GM13977 (cell line): ENCODE measurements around the gene USP49.

Source experiments
- DNase-seq: peaks from one replicate; pipeline ENCODE4 v3.0.0; 2012; ENCODE audit warnings: low spot score
- CTCF ChIP-seq: IDR thresholded peaks from 2 replicates; pipeline ENCODE4 v1.5.1; 2012; ENCODE audit warnings: mild to moderate bottlenecking, control low read depth; ENCODE audit not compliant: insufficient read depth; ENCODE audit errors: extremely low read depth, missing control alignments
- in situ Hi-C: fragments of 300-500 bp; cut with MboI; formaldehyde crosslinking; loops from one replicate; pipeline ENCODE4 v1.12.0; 2022; ENCODE audit warnings: low sequenced_read_pairs, low pct_unique_long_range_greater_than_20kb, mixed read lengths, inconsistent platforms; ENCODE audit not compliant: unreplicated experiment

The USP49 gene

DNA sequence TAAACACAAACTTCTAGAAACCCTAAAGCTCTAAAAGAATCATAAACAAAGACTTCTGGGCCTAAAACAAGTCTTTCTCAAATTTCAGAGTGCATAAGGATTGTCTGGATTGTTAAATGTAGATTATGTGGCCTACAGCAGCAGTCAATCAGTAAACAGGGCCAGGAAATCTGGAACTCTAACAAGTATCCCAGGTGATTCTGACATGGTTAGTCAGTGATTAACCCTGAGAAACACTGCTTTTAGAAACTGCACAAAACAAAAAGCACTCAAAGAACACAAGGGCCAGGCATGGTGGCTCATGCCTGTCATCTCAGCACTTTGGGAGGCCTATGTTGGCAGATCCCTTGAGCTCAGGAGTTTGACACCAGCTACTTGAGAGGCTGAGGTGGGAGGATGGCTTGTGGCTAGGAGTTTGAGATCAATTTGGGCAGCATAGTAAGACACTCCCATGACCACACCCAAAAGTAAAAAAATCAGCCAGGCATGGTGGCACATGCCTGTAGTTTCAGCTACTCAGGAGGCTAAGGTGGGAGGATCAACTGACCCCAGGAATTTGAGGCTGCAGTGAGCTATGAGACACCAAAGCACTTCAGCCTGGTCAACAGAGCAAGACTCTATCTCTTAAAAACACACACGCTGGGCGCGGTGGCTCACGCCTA, 19.8 kb upstream of the USP49 start:
- no peak for DNase-seq
- in situ Hi-C loops: no loop called here
- no peak for TF ChIP-seq CTCF

- TF ChIP-seq CTCF: no peak
- in situ Hi-C loops: no loop called here
- DNase-seq: no peak
Observed at GRCh38 chr6:41914343-41914742, 19.2 kb upstream of the USP49 start.

- in situ Hi-C loops: no loop called here
- no peak for DNase-seq
- TF ChIP-seq CTCF: no peak
Observed at GRCh38 chr6:41909727-41910126, 14.6 kb upstream of the USP49 start.

DNA sequence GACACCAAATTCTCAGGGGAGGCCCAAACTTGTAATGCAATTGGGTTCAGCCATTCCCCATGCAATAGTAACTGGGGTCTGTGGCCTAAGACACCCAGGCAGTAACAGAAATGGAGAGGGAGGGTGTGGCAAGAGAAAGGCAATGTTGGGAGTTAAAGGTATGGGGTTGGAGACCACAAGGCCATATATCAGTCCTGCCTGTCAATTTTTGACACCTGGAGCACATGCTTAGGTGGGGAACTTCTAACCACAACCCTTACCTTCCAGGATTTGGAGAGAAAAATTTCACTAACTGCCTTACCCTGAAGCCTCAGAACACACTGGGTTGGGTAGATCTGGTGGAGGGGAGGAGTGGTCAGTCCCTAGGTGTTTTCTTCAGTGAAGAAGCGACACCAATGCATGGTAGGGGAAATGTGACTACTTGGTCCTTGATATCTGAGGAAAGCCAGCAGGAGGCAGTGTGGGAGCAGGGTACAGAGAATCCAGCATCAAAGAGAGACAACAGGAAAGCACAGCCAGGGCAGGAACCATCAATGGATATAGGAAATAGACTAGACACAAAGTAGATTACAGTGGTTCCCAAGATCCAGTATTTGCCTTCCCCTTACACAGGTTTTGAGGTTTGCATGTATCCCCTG, 6.8 kb upstream of the USP49 start:
- peak; percentile 61 for TF ChIP-seq CTCF
- in situ Hi-C loops: no loop called here
- DNase-seq: no peak

GRCh38 chr6:41900861-41901260, 5.7 kb upstream of the USP49 start:
- DNase-seq: no peak
- in situ Hi-C loops: no loop called here
- no peak for TF ChIP-seq CTCF

DNA sequence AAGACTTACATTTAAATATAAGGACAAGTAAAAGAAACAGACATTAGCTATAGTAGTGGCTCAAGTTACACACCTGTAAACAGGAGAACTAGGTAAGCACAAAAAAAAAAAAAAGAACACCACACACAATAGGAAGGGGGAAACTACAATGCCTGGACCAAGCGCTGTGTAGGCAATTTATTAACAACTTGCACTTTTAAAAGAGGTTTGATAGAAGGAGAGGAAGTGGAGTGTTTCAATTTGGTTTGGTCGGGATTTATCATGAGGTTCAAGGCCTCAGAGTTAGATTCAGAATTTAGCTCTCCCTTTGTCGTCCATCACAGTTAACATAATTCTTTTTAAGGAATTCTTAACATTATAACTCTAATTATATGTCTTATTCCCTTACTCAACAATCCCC, 1.1 kb upstream of the USP49 start:
- DNase-seq: no peak
- no peak for TF ChIP-seq CTCF
- in situ Hi-C loops: no loop called here
